CD14-positive monocyte (primary cell): ENCODE results near the gene TSHZ2. TPM values are rescaled to one million over a fixed set of nuclear protein-coding genes. Genes with fewer than 3 reads are reported as not detected.

Source experiments
- DNase-seq, 3 donors: peaks; one replicate each; pipeline ENCODE4 v3.0.0-alpha.2; 2011 to 2022
- H2AFZ ChIP-seq: 2 replicates; pipeline ENCODE4 v1.6.0; 2012; ENCODE audit warnings: mild to moderate bottlenecking, low read depth, low read length, inconsistent platforms; ENCODE audit not compliant: insufficient read depth, poor library complexity, severe bottlenecking
- H3K27ac ChIP-seq, 2 donors: 1 replicate in 1 of 2; 2 replicates in 1 of 2; pipeline ENCODE4 v1.5.1; 2012 to 2013; ENCODE audit warnings: low read length in 2 of 2, control low read depth in 1 of 2, inconsistent platforms in 1 of 2, low read depth in 1 of 2, mild to moderate bottlenecking in 1 of 2
- H3K27me3 ChIP-seq, 2 donors: one replicate each; pipeline versions ENCODE4 v1.6.0 to v1.6.1; 2011 to 2013; ENCODE audit warnings: low read length in 2 of 2; ENCODE audit not compliant: control insufficient read depth in 2 of 2, insufficient read depth in 2 of 2
- H3K36me3 ChIP-seq, 2 donors: replicated peaks in 1 of 2; 1 replicate in 1 of 2; 2 replicates in 1 of 2; pipeline versions ENCODE4 v1.5.1 to v1.6.1; 2012 to 2013; ENCODE audit warnings: low read length in 2 of 2, control low read depth in 1 of 2, inconsistent platforms in 1 of 2, mild to moderate bottlenecking in 1 of 2; ENCODE audit not compliant: insufficient read depth in 2 of 2, control insufficient read depth in 1 of 2
- H3K4me1 ChIP-seq, 2 donors: 1 replicate in 1 of 2; 2 replicates in 1 of 2; pipeline versions ENCODE4 v1.5.1 to v1.6.1; 2012 to 2013; ENCODE audit warnings: low read length in 2 of 2, control low read depth in 1 of 2, inconsistent platforms in 1 of 2, mild to moderate bottlenecking in 1 of 2, moderate library complexity in 1 of 2; ENCODE audit not compliant: insufficient read depth in 2 of 2, control insufficient read depth in 1 of 2
- H3K4me2 ChIP-seq: replicated peaks from 2 replicates; pipeline ENCODE3; 2012; ENCODE audit warnings: low read length, moderate library complexity, mild to moderate bottlenecking; ENCODE audit not compliant: poor library complexity, severe bottlenecking; ENCODE audit errors: extremely low read depth
- H3K4me3 ChIP-seq, 3 experiments: fragments of 200-600 bp in 1 of 3; sonication (generic) in 1 of 3; replicated peaks in 1 of 3; 1 replicate in 2 of 3; 2 replicates in 1 of 3; pipeline ENCODE4 v1.5.1; 2011 to 2013; ENCODE audit warnings: low read length in 3 of 3, mild to moderate bottlenecking in 3 of 3, control low read depth in 2 of 3, low read depth in 2 of 3, inconsistent platforms in 1 of 3, moderate library complexity in 1 of 3
- H3K79me2 ChIP-seq: 2 replicates; pipeline ENCODE4 v1.6.0; 2012; ENCODE audit warnings: mild to moderate bottlenecking, control low read depth, inconsistent platforms, low read length, moderate library complexity; ENCODE audit not compliant: insufficient read depth
- H3K9ac ChIP-seq: 2 replicates; pipeline ENCODE4 v1.6.0; 2017; ENCODE audit warnings: low read length, mild to moderate bottlenecking; ENCODE audit not compliant: insufficient read depth, poor library complexity, severe bottlenecking
- H3K9me3 ChIP-seq, 2 donors: replicated peaks in 1 of 2; 1 replicate in 1 of 2; 2 replicates in 1 of 2; pipeline versions ENCODE4 v1.5.1 to v1.6.1; 2012 to 2013; ENCODE audit warnings: low read length in 2 of 2, control low read depth in 1 of 2; ENCODE audit not compliant: control insufficient read depth in 1 of 2, insufficient read depth in 1 of 2
- H4K20me1 ChIP-seq: 2 replicates; pipeline ENCODE4 v1.6.0; 2012; ENCODE audit warnings: mild to moderate bottlenecking, low read length, control low read depth, moderate library complexity; ENCODE audit not compliant: insufficient read depth
- H3K27ac Mint-ChIP-seq, 7 donors: one replicate each; pipeline ENCODE4 v1.8.0; 2020; ENCODE audit warnings: mild to moderate bottlenecking in 7 of 7, mixed read lengths in 7 of 7, moderate library complexity in 6 of 7, inconsistent platforms in 2 of 7
- H3K27me3 Mint-ChIP-seq, 3 donors: one replicate each; pipeline ENCODE4 v1.8.0; 2021 to 2022; ENCODE audit warnings: low read depth in 3 of 3, mild to moderate bottlenecking in 3 of 3, mixed read lengths in 3 of 3, moderate library complexity in 3 of 3, inconsistent platforms in 1 of 3
- H3K36me3 Mint-ChIP-seq, 2 donors: one replicate each; pipeline ENCODE4 v1.8.0; 2020; ENCODE audit warnings: mixed read lengths in 2 of 2, inconsistent platforms in 1 of 2, mild to moderate bottlenecking in 1 of 2
- H3K4me1 Mint-ChIP-seq: one replicate; pipeline ENCODE4 v1.8.0; 2020; ENCODE audit warnings: mild to moderate bottlenecking, mixed read lengths
- H3K4me3 Mint-ChIP-seq, 2 donors: one replicate each; pipeline ENCODE4 v1.8.0; 2020; ENCODE audit warnings: mild to moderate bottlenecking in 2 of 2, mixed read lengths in 2 of 2, moderate library complexity in 1 of 2
- H3K9me3 Mint-ChIP-seq, 7 donors: one replicate each; pipeline ENCODE4 v1.8.0; 2020 to 2022; ENCODE audit warnings: mixed read lengths in 7 of 7, mild to moderate bottlenecking in 6 of 7, moderate library complexity in 6 of 7, inconsistent platforms in 2 of 7
- WGBS: methylation state at CpG from one replicate; pipeline ENCODE4 v1.1.5; 2013; ENCODE audit warnings: missing lambda C conversion rate; ENCODE audit not compliant: insufficient coverage; 5-methylcytosine and 5-hydroxymethylcytosine counted together
- intact Hi-C, 2 donors: fragments of 100-400 bp; cut with micrococcal nuclease; formaldehyde crosslinking; loops; one replicate each; pipeline versions ENCODE4 v1.15.0 to v1.15.1; 2023
- polyA plus RNA-seq, 3 donors: library from polyadenylated mRNA; depleted of rRNA in 1 of 3; unstranded in 2 of 3; stranded (reverse) in 1 of 3; fragments of 300-500 nt in 2 of 3; fragments of >200 nt in 1 of 3; fragmentation: Illumina TruSeq in 2 of 3; gene quantifications; 1 replicate in 2 of 3; 2 replicates in 1 of 3; pipeline ENCODE4 v1.2.3, GENCODE V29; 2012 to 2021
- TF ChIP-seq, protein P1 (sequence below): fragments of 200-600 bp; IDR thresholded peaks from one replicate; pipeline ENCODE4 v1.8.0; 2022; ENCODE audit warnings: antibody characterized with exemption, mild to moderate bottlenecking

The TSHZ2 gene
- polyA plus RNA-seq, 3 donors = not detected

DNA sequence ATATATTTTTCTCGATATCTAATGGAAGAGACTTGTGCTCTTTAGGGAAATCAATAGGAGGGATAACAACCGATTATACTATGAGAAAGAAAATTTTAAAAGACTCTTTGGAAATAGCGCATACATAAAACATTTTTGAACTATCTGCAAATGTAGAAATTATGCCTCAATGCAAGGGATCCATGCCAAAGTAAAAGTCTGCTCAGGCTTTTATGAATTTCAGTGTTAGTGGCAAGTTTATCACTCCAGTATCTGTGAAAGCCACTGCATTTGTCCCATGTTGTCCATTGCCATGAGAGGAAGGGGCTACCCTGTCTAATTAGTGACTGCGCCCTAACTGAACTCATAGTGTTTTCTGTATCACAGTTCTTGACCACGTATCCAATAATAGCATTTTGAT, 81.4 kb downstream of the TSHZ2 start:
- WGBS = 100% methylated on average over 2 of the region's 5 CpGs
- no peak overlapping the region for H3K4me3 Mint-ChIP-seq
- H3K4me1 Mint-ChIP-seq = no peaks in the 10 kb centered on the region
- no peak overlapping the region for H3K27ac ChIP-seq
- no peaks in the 10 kb centered on the region for H3K36me3 ChIP-seq
- TF ChIP-seq, protein P1, sequence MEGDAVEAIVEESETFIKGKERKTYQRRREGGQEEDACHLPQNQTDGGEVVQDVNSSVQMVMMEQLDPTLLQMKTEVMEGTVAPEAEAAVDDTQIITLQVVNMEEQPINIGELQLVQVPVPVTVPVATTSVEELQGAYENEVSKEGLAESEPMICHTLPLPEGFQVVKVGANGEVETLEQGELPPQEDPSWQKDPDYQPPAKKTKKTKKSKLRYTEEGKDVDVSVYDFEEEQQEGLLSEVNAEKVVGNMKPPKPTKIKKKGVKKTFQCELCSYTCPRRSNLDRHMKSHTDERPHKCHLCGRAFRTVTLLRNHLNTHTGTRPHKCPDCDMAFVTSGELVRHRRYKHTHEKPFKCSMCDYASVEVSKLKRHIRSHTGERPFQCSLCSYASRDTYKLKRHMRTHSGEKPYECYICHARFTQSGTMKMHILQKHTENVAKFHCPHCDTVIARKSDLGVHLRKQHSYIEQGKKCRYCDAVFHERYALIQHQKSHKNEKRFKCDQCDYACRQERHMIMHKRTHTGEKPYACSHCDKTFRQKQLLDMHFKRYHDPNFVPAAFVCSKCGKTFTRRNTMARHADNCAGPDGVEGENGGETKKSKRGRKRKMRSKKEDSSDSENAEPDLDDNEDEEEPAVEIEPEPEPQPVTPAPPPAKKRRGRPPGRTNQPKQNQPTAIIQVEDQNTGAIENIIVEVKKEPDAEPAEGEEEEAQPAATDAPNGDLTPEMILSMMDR = no peak
- no peak overlapping the region for H3K27ac Mint-ChIP-seq
- H3K4me1 ChIP-seq = no peaks in the 10 kb centered on the region
- peaks cover 0 to 9% (median 3%) of the 10 kb centered on the region in 7 donors for H3K9me3 Mint-ChIP-seq
- H3K4me3 ChIP-seq = no peak overlapping the region
- H3K27me3 Mint-ChIP-seq = peaks cover 0 to 3% (median 1%) of the 10 kb centered on the region in 3 donors
- no peak overlapping the region for H3K4me2 ChIP-seq
- no peak for DNase-seq
- no peaks in the 10 kb centered on the region for H3K79me2 ChIP-seq
- no peaks in the 10 kb centered on the region for H3K36me3 Mint-ChIP-seq
- no peaks in the 10 kb centered on the region for H3K9me3 ChIP-seq
- H4K20me1 ChIP-seq = no peaks in the 10 kb centered on the region
- H3K27me3 ChIP-seq = no peaks in the 10 kb centered on the region
- no peak overlapping the region for H3K9ac ChIP-seq
- intact Hi-C loops = no loop called here
- no peak overlapping the region for H2AFZ ChIP-seq

DNA sequence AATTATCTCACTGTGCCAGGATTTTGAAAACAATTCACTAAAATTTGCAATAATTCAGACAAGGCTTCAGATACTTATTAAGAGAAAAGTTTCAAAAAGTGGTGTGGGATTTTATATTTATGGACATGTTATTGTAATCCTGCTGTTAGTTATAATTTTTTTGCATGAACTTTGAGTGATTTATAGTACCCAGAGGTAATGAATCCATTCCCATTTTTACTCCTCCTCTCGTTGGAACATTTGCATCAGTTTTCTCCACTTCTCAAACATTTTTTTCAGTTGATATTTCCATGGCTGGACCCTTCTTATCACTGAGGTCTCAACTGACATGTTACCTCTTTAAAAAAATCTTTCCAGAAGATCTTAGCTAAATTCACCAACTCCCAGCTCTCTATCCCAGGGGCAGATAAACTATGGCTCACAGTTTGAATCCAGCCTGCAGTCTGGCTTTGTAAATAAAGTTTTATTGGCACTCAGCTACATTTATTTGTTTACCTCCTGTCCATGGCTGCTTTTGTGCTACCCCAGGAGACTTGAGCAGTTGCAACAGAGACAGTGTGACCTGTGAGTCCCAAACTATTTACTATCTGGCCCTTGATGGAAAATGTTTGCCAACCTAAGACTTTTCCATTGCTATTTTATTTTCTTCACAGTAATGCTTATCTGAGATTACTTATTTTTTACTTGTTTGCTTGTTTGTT, 83.4 kb downstream of the TSHZ2 start:
- Histone ChIP-seq H3K9ac (no peak overlapping the region), H3K27me3 (no peaks in the 10 kb centered on the region), H4K20me1 (no peaks in the 10 kb centered on the region), H3K79me2 (no peaks in the 10 kb centered on the region), H3K27ac (no peak overlapping the region), H2AFZ (no peak overlapping the region), H3K4me3 (no peak overlapping the region), H3K4me2 (no peak overlapping the region), H3K4me1 (no peaks in the 10 kb centered on the region), H3K36me3 (no peaks in the 10 kb centered on the region), H3K9me3 (no peaks in the 10 kb centered on the region)
- peaks cover 0 to 1% (median 0%) of the 10 kb centered on the region in 3 donors for H3K27me3 Mint-ChIP-seq
- TF ChIP-seq, protein P1 = no peak
- no peaks in the 10 kb centered on the region for H3K36me3 Mint-ChIP-seq
- no peak overlapping the region for H3K4me3 Mint-ChIP-seq
- H3K27ac Mint-ChIP-seq = no peak overlapping the region
- no peak for DNase-seq
- peaks cover 0 to 4% (median 3%) of the 10 kb centered on the region in 7 donors for H3K9me3 Mint-ChIP-seq
- intact Hi-C loops = no loop called here
- no peaks in the 10 kb centered on the region for H3K4me1 Mint-ChIP-seq
- 88% methylated on average over 1 of the region's 1 CpG for WGBS
